Activated T-cell treated with anti-CD3 and anti-CD28 coated beads, Interleukin-2, amount 50 U/mL, for 48 hours (primary cell): ENCODE results near the gene CCN6.
"Not testable (repeated sequence)": the region's sequence is repeated elsewhere in the genome, so short reads cannot be mapped to it uniquely, and the experiment has no call there.

ENCODE experiments used
- DNase-seq, 2 experiments: peaks; one replicate each; pipeline ENCODE4 v3.0.0-alpha.2; 2020

CCN6 gene

DNA sequence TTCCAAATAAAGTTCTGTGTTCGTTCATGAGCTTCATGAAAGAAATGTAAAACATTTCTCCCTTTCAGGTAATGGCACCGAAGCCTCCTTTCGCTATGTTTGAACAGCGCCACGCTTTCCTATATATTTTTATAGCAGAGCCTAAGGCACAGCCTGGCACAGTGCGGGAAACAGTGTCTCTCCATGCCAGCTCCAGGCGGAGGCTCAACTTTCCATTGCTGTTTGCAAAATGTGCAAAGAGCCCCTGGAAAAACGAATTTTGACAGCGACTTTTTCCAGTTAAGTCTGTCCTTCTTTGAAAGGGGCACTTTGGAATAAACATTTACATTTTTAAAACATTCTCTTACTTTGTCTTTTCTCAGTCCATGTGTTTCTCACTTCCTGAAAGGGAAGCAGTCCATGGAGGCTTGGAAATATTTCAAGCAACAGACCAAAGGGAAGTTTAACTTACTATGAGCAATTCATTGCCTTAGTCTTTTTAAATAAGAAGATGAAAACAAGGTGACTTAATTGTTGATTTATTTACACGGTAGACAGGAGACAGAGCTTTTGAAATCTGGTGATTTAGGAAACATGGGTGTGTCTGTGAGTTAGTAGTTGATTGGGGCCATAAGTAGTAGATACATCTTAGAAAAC lies 769 bp downstream of the CCN6 start:
- DNase-seq: no peak

DNA sequence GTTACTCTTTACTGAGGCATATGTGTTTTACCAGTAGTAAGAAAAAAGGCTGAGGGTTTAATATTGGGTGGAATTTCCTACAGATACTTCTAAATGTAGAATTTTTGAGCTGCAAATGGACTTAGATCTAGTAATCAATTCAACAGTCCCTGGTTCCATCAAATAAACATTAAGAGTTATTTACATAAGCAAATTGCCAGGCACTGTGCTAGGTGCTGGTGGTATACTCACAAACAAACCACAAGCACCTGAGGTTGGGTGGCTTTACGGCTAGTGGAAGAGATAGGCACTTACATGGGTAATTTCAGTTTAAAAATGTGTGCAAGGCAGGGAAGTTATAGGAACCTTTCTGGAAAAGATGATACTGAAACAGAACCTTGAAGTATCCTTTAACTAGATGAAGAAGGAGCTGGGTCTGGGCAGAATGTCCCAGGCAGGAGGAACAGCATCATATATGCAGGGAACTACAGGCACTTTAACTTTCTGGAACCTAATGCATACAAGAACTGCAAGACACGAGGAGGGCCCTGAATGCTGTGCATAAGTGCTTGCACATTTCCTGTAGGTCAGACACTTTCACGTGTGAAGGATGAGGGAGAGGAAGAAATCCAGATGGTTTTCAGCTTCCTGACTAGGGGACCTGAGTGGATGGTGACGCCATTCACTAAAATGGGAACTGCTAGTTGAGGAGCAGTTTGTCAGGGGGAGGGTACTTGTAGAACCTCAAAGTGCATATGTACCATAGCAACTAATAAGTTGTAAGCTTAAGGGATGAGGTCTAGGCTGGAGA lies 4.5 kb downstream of the CCN6 start:
- DNase-seq: no peak

DNA sequence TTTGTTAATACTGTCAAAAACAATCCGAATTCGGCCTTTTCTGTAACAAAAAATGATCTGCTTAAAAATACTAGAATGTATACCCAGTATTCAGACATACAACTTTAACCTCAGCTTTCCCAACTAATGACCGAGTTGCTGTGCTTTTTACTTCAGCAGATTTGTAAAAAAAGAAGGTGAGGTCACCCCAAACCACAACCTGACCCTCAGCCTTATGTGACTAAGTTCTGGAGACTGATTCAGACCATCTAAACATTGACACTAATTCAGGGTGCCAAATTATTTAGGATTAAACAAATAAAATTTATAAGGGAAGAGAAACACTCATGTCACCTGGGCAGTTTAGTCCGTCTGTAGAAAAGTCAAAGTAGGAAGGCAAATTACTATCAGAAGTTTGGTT lies 7.7 kb downstream of the CCN6 start:
- no peak for DNase-seq

DNA sequence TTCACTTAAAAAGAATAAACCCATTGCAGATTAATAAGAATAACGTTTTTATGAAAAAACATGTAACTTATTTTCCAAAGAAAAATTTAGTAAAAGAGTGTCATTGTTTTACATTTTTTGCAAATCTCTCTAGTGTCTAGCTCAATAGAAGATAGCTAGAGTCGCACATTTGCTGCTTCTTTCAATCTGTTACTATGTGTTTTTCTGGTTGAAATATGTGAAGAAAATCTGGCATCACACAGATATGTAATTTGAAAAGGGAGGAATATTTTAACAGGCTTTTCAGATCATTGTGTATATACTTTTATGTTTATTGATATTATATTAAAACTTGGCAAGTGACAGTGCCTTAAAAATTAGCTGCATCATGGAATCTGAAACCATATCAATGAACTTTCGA lies 9.1 kb downstream of the CCN6 start:
- DNase-seq: no peak

DNA sequence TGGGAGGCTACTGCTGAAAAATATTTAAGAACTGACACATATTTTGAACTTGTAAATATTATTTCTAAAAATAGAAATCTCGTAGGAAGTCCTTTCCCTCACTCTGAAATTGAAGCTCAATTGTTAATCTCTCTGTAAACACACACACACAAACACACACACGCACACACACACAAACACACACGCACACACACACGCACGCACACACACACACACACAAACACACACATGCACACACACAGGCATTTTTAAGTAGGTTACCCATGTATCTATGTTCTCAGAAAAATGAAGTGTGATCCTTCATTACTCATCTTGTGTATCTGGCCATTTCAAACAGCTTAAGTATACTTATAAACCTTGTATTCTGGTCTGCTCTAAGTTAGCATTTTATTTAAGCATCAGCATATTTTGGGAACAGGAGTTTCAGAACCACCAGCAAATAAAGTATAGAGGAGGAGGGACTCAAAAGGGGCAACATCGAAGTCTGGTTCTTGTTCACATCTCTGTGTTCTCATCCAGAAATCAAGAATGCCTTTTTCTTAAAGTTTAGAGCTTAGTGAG lies 11.6 kb downstream of the CCN6 start:
- no peak for DNase-seq

DNA sequence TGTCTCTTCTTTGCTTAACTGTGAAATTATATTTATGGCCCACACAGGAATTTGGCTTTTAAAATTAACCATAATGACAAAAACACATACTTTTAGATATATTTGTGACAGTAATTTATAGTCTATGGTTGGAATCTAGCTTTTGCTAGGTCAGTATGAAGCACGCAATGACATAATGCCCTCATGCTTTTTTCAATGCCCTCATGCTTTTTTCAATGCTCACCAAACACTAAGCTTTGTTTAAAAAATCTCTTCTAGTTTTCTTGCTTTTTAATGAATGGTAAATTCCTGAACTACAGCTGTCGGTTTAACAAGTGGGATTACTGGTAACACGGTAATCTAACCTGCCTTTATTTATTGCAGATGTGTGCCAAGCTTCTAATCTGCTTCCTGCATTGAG lies 12.7 kb downstream of the CCN6 start:
- DNase-seq: no peak

DNA sequence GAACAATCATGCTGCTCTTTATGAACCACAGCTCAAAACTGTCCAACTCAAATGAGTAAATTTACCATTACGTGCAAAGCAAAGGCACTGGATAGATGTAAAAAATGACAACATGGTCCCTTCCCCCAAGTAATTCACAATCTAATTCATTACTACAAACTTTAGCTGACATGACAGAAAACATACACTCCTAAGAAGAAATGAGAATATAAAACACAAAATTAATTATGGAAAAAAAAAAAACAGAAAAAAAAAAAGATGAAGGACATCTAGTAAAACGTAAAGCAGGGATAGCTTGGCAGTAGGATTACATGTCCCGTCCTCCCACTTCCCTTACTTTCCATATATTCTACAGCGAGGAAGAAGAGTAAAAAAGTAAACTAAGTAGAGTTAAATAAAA lies 27.7 kb downstream of the CCN6 start:
- DNase-seq: no peak

DNA sequence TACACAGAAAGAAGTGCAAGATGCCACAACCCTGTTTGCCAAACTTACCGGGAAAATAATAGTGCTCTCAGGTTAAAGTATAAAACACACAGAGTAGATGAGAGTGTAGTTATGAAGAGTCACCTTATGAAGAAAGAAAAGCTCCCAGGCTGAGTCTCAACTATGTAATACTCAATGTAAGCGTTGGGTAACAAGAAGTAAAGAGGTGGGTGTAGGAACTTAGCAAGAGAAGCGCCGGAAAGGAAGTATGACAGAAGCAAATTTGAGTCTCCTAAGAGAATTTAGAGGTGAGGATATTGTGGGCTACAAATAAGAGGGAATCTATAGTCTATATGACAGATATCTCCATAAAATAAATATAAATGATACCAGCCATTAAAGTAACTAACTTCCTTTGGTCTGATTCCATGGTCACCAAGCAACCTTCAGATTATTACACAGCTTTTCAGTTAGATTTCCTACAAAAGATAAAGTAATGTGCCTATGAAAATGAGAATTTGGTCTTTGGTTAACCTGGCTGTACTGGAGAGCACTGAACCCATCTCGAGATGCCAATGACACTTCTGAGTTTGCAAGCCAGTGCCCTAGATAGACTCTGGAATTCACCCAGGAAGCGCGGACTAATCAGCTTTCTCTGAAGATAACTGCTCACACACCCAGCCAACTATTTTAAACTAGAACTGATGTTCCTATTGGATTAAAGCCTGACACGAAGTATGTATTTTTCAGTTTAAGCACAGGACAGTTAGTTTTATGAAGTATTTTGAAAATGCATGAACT lies 31.6 kb downstream of the CCN6 start:
- DNase-seq: no peak

DNA sequence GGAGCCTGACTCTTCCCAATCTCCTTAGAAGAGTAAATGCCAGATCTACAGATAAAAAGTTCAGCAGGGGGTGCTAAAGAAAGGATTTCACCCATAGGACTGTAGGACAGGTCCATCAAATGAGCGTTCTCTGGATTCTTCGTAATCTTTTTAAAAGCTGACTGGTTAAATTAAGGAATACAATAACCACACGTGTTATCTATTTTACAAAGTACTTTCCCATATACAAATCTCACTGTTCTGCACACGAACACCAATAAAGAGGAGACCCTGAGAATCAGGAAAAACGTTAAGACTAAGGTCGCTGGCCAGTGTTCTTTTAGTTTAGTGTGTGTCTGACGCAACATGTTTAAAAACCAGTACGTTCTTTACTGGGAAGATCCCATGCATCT lies 32.8 kb downstream of the CCN6 start:
- no peak for DNase-seq

DNA sequence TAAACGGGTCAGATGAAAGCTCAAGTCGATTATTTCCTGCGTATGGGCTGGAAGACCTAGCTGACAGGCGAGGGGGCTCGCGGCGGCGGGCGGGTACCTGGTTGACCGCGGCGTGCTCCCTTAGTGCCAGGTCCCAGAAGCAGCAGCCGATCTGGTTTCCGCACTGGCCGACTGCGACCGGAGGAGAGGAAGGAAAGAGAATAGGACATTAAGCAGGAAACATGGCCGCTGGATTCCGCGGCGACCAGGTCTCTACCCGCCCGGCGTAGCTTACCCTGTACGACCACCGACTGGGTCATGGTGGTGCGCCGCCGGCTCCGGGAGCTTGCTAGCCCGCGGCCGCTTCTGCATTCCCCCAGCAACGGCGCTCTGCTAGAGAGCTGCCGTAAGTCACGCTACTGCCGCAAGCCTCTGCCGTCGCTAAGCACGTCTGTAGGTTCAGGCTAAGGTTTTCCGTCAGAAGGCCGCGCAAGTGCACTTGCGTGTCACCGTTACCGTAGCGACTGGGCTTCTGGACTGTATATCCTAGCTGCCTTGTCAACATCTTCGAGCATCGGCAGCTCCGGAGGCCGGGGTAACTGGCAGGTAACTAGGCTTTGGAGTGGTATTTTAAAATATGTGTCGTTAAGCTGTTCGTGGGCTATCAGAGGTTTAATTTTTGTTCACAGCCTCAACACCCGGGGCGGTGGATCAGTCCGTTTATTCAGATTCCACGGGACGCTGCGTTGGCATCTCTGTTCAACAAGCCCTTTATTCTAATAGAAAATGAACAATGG lies 33.4 kb downstream of the CCN6 start, which contains the start of the genes FAM229B and TUBE1:
TSS of gene FAM229B (plus strand) at position 456 of the 776 bp plus-strand sequence. CDS start 11,693 bp downstream, outside the sequence.
TSS of gene TUBE1 (minus strand) at position 347 of the 776 bp plus-strand sequence. CDS start at position 299, 48 bp downstream.
- DNase-seq: peak; percentile 86 to 91

DNA sequence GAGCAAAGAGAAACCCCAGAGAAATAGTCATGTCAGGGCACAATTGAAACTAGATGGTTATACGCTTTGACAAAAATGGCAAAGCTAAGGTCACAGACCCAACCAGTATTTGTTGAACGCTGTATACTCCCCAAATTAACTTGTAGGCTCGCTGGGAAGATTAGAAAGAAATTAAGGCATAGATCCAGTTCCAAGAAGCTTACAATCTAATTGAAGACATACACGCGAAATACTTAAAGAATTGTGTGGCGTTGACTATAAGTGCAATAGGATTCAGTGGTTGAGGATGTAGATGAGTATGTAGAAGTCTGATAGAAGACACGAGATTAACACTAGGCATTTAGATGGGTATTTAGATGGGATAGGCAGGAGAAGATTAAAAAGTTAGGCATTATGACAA lies 34.0 kb downstream of the CCN6 start:
- DNase-seq: no peak

DNA sequence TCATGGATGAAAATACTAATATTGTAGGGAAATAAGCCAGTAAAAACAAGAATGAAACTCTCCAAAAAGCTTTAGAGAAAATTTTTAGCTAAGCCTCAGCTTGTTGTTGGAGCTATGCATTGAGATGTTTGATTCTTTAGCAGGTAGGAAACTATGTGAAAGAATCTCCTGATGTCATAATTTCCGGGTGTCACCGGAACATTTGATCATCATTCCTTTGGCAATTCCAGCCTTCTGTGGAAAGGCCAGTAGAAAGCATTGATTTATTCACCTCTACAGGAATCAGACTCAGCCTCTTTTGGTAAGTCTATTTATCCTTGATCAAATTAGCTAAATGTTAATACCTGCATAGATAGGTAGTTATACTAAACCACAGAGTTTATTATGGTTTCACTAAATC lies 43.0 kb downstream of the CCN6 start:
- no peak for DNase-seq

DNA sequence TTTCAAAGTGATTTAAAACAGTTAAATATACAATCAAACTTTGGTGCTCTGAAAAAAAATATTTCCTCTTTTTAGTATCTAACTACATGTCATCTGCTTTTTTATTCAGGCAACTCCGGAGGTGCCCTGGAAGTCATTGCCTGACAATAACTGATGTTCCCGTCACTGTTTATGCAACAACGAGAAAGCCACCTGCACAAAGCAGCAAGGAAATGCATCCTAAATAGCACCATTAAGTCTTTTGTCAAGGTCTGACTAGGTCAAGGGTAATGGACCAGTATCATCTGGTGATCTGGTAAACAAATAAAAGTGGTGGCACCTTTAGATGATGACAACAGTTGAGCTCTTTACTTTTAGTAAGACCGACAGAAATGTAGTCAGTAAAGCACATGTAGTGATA lies 46.7 kb downstream of the CCN6 start:
- DNase-seq: no peak

DNA sequence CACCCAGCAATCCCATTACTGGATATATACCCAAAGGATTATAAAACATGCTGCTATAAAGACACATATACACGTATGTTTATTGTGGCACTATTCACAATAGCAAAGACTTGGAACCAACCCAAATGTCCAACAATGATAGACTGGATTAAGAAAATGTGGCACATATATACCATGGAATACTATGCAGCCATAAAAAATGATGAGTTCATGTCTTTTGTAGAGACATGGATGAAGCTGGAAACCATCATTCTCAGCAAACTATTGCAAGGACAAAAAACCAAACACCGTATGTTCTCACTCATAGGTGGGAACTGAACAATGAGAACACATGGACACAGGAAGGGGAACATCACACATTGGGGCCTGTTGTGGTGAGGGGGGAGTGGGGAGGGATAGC lies 52.1 kb downstream of the CCN6 start:
- not testable (repeated sequence) for DNase-seq

DNA sequence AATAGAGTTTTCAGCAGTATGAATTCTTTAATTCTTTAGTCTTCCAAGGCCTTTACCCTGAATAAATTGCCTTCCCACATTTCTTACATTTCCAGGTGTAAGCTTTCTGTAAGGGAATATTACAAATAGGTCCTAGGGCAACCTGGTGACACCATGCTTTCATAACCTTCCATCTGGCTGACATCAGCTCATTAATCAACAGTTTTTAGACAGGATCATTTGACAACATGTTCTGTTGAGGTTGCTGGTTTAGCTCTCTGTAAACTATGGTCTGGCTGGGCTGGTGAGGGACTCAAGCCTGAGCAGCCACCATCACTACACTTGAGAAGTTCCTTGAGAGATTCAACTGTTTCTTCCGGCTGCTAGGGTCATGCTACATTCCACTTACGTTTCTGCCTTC lies 52.7 kb downstream of the CCN6 start:
- no peak for DNase-seq

DNA sequence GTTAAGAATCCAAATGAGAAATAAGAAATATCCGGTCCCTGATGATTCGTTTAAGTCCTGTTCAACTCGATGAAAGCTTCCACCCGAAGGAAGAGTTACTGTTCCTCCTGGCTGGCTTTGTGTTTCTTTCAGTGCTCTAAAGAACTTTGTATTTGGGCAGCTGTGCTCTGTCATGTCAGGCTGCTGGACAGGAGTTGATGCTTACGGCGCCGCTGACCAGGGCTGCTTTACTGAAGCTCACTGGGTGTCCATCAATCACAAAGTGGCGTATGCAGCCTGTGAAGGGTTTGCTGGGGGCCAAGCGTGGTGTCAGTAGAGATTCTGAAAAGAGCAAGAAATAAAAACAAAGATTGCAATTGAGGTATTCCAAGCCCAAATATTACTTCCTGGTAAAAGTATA lies 55.4 kb downstream of the CCN6 start:
- no peak for DNase-seq

DNA sequence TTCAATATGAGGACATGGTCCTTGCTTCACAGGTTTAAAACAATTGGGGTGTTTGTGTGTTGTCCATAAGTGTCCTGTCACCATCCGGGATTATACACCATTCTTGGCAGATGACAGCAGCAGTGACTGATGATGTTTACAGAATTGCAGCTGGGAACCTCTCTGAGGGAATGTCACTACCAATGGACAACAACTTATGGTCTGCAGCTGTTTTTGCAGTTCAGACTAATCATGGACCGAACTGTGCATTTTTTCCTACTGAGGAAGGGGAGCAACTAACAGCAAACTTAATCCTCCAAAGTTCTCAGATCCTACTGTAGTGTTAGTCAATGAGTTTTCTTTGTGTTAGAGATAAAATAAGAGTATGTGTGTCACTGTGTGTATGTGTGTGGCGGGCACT lies 59.5 kb downstream of the CCN6 start:
- DNase-seq: no peak

DNA sequence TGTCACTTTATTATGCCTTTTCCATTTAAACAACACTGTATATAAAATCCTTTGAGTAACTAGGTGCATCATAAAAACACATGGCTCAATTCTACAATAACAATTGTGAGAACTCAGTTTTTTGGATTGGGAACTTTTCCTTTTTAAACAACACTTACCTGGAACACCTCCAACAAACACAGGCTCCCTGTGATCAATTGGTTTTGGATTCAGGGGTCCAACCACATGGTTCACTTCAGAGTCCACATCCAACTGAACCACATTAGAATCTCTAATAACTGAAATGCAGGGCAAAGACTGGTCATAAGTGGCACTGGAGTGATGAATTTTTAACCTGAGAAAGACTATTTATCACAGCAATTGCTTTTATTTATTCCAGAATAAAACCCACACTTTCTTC lies 60.0 kb downstream of the CCN6 start:
- DNase-seq: no peak

DNA sequence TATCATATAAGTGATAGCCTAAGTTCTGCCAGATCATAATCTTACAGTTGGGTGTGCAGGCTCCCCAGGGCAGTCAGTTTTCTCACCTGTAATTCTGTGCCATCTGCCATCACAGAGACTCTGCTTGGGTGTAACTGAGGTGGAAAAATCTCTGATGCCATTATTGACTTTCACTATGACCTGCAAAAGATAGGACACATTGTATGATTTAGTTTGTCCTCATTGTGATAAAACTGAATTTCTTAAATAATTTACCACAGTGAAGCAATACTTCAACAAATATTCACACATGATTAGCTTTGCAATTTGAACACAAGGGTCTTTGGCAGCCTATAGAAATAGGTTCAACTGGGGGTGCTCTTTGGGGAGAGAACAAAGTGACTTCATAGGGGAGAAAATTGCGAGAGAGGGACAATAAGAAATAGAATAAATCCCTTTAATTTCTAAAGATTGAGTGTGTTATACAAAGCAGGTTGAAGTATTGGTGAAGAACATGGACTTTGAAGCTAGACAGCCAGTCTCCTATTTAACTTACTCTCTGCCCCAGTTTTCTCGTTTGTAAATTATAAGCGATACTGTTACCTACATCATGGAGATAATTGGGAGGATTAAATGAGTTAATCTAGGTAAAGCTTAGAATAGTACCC lies 60.8 kb downstream of the CCN6 start:
- DNase-seq: no peak

DNA sequence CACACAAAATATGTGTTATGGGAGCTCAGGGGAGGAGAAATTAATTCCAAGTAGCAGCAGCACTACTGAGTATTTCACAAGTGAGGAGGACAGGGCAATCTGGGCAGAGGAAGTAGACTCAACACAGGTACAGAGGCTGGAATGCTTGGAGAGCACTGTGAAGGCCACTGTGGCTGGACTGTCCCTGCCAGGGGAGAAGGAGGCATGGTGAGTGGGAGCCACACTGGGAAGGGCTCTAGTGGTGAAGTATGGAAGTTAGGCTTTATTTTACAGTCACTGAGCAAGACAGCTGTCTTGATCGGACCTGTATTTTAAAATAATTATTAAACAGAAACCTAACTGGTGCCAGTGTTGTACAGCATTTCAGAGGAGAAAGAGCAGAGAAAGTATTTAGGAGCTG lies 62.3 kb downstream of the CCN6 start:
- no peak for DNase-seq

DNA sequence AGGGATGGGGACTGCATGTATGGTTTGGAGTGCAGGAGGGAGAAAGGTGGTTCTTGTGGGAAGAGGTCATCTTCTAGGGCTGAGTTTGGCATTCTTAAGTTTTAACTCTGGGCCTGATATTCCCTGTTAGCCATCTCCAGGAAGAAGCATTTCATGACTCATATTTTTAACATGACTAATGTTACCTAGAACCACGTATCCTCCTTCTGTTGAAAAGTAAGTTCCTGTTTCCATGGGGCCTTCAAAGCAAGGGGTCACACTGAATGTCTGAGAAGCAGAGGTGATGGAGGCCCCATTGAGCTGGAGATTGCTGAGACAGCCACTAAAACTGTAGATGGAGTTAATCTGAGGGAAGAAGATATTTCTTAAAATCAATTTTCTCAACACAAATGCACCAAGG lies 63.6 kb downstream of the CCN6 start:
- no peak for DNase-seq

DNA sequence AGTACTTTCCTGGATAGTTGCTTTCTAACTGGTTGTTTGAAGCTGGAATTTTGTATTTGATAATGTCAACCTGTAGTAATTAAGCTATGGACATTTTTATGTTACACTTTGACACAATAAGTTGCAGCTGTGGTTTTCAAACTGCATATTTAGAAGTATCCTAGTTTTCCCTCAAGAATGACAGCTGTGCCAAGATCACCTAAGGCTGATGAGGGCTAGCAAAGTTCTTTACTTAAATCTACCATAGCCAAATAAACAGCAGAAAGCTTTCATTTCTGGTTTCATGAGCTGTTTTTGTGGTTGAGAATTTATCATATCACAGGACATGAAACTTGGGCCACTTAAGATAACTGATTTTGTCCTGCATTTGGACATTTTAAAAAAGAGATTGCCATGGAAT lies 64.1 kb downstream of the CCN6 start:
- DNase-seq: no peak
